Uterus (tissue), 2 donors: Measurements from ENCODE around the gene CECR2.

Experiments used
- POLR2A ChIP-seq, 2 donors: fragments of 450-650 bp; IDR thresholded peaks; one replicate each; pipeline ENCODE4 v1.6.1; 2016; ENCODE audit warnings: antibody characterized with exemption in 2 of 2, mild to moderate bottlenecking in 1 of 2, moderate library complexity in 1 of 2
- TF ChIP-seq, protein P1 (sequence below), 4 experiments: fragments of 200-600 bp in 2 of 4; fragments of 450-650 bp in 2 of 4; sonication (generic) in 2 of 4; IDR thresholded peaks; one replicate each; pipeline ENCODE4 v1.5.1; 2016 to 2019; ENCODE audit warnings: antibody characterized with exemption in 4 of 4, mild to moderate bottlenecking in 2 of 4, moderate library complexity in 1 of 4

DNA sequence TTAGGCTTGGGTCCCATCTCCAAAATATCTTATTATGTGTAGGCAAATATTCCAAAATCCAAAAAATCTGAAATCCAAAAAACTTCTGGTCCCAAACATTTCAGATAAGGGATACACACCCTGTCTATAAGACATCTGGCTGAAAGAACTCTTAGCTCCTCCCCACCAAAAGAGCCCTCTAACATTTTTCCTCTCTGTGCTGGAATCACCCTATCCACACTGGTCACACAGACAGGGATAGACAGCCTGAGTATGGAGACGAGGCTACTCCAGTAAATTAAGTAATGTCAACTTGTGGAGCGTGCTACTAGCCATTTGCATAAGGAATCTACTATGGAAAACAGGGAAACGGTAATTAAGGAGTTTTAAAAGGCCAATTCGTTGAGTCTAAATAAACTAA lies 234.4 kb downstream of the CECR2 start:
- TF ChIP-seq, protein P1, sequence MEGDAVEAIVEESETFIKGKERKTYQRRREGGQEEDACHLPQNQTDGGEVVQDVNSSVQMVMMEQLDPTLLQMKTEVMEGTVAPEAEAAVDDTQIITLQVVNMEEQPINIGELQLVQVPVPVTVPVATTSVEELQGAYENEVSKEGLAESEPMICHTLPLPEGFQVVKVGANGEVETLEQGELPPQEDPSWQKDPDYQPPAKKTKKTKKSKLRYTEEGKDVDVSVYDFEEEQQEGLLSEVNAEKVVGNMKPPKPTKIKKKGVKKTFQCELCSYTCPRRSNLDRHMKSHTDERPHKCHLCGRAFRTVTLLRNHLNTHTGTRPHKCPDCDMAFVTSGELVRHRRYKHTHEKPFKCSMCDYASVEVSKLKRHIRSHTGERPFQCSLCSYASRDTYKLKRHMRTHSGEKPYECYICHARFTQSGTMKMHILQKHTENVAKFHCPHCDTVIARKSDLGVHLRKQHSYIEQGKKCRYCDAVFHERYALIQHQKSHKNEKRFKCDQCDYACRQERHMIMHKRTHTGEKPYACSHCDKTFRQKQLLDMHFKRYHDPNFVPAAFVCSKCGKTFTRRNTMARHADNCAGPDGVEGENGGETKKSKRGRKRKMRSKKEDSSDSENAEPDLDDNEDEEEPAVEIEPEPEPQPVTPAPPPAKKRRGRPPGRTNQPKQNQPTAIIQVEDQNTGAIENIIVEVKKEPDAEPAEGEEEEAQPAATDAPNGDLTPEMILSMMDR (IDR thresholded peaks at IDR 0.05), result no peak
- no peak for TF ChIP-seq POLR2A (IDR thresholded peaks at IDR 0.05)
